CD4-positive, alpha-beta T cell treated with Interleukin-4 for 1 hour (primary cell): ENCODE results near the gene DERL2.
"Not testable (repeated sequence)": the region's sequence is repeated elsewhere in the genome, so short reads cannot be mapped to it uniquely, and the experiment has no call there.

Experiments used
- DNase-seq, 2 donors: peaks; one replicate each; pipeline ENCODE4 v3.0.0-alpha.2; 2020 to 2022

The DERL2 gene

DNA sequence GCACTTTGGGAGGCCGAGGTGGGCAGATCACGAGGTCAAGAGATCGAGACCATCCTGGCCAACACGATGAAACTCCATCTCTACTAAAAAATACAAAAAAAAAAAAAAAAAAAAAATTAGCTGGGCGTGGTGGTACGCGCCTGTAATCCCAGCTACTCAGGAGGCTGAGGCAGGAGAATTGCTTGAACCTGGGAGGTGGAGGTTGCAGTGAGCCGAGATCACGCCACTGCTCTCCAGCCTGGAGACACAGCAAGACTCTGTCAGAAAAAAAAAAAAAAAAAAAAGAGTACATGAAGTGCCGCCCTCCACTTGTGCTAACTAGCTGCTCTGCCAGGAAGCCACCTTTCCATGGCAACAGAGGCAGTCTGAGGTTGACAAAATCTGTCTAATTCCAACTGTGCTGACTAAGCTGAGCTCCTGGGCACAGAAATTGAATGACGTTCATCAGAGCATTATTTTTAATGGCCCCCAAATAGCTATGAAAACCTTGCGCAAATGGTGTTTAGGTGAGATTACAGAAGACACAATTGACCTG is 50.1 kb downstream of the DERL2 start:
- DNase-seq, result not testable (repeated sequence)

- DNase-seq, result no peak
Observed at GRCh38 chr17:5434984-5435383, 51.0 kb downstream of the DERL2 start.

- no peak for DNase-seq
Observed at GRCh38 chr17:5431949-5432556, 53.9 kb downstream of the DERL2 start.

- DNase-seq, result not testable (repeated sequence)
Observed at GRCh38 chr17:5431234-5431633, 54.7 kb downstream of the DERL2 start.

GRCh38 chr17:5430413-5430999 is 55.5 kb downstream of the DERL2 start:
- DNase-seq, result no peak

GRCh38 chr17:5429191-5429887 is 56.6 kb downstream of the DERL2 start:
- DNase-seq, result no peak

DNA sequence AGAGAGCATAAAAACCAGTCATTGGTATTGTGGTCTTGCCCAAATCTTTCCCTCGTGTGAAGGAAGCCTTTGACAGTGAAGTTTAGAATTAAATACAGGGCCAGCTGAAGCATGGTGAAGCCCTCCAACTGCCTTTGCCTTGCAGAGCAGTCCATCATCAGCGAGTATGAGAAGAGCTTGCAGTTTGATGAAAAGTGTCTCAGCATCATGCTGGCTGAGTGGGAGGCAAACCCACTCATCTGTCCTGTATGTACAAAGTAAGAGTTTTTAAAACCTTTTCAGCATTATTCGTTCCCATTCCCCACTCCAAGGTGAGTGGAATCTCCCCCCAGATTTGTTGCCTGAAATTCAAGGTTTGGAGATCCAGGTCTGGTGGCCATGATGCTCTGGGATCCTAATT is 60.2 kb downstream of the DERL2 start:
- DNase-seq, result no peak

DNA sequence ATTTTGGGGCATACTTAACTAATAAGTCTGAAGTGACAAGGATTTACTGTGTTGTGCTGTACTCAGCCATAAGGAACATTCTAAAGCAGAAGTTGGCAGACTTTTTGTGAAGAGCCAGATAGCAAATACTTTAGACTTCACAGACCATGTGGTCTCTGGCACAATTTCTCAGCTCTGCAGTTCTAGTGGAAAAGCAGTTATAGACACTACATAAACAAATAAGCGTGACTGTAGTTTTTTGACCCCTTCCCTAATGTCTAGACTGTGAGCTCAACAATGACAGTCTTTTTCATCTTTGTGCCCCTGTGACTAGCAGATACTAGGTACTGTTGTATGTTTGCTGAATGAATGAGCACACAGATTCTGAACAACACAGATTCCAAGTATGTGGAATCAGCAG is 61.1 kb downstream of the DERL2 start:
- DNase-seq, result no peak

GRCh38 chr17:5422505-5422904 is 63.5 kb downstream of the DERL2 start:
- DNase-seq, result no peak
